NCI-H1417 (cell line): Measurements from ENCODE around the gene KAT5.
"Not testable (repeated sequence)": the region's sequence is repeated elsewhere in the genome, so short reads cannot be mapped to it uniquely, and the experiment has no call there.

ENCODE experiments used
- DNase-seq, 3 experiments: peaks; one replicate each; lab custom pipeline; 2025; lab: John Stamatoyannopoulos, UW

Gene KAT5

GRCh38 chr11:65744026-65744698 lies 32.1 kb downstream of the KAT5 start:
- DNase-seq = peak in 2 of 3 experiments; percentile 21 to 60

- DNase-seq = no peak
These were observed 32.6 kb downstream of the KAT5 start for GRCh38 chr11:65744699-65745042.

- no peak for DNase-seq
These were observed 33.0 kb downstream of the KAT5 start for GRCh38 chr11:65745049-65745448.

GRCh38 chr11:65762169-65762568 lies 50.1 kb downstream of the KAT5 start:
- not testable (repeated sequence) for DNase-seq

- DNase-seq = not testable (repeated sequence)
These were observed 50.8 kb downstream of the KAT5 start for GRCh38 chr11:65762816-65763215.

GRCh38 chr11:65764434-65764833 lies 52.4 kb downstream of the KAT5 start:
- no peak for DNase-seq

GRCh38 chr11:65766535-65766934 lies 54.5 kb downstream of the KAT5 start:
- DNase-seq = no peak

- DNase-seq = no peak
These were observed 55.4 kb downstream of the KAT5 start for GRCh38 chr11:65767406-65767805.

- not testable (repeated sequence) for DNase-seq
These were observed 55.8 kb downstream of the KAT5 start for GRCh38 chr11:65767806-65768205.
